Measurements from ENCODE around the gene PRELID3B. TPM values are rescaled to one million over a fixed set of nuclear protein-coding genes. Genes with fewer than 3 reads are reported as not detected.

PRELID3B gene
- total and polyA plus RNA-seq, 2 of the 13 experiments (the other 11 are each of a cell fraction or from before 2014, with no cell fraction given) = 23.3 to 42.6 TPM

DNA sequence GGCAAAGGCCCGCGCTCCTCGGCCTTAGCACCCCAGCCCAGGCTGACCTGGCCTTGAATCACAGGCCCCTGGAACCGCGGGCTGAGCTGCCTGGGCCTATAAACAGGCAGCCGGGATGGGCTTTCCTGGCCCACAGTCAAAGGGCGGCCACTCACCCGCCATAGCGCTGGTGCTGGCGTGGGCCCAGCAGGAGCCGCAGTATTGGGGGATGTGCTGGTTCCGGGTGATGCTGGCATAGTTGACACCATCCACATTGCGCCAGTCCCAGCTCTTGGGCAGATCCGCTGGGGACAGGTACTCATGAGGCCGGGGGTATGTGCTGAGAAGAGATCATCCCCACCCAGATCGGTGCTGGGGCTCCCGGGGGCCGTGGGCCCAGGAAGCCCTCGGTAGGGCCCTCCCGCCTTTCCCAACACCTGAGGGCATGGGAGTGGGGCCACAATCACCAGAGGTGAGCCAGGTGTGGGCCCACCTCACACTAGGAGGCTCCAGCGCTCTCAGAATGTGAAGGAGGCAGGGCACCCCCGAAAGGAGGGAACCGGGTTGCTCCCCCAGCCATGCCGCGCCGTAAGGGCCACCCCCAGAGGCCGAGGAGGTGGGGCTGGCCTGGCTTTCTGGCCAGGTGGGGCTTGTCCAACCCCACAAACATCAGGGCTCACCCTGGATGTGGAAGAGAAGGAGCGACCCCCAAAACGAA is 36.3 kb downstream of the PRELID3B start (continued):
- TF ChIP-seq ZSCAN22 (CRISPR knock-in tag; IDR thresholded peaks at IDR 0.05) (no peak), RNF2 (conservative IDR thresholded peaks at IDR 0.05; ENCODE audit: low read depth) (no peak), ATF7 (IDR thresholded peaks at IDR 0.05) (no peak), ATF7 (CRISPR knock-in tag; IDR thresholded peaks at IDR 0.05) (no peak), ZSCAN21 (CRISPR knock-in tag; IDR thresholded peaks at IDR 0.05; ENCODE audit: borderline replicate concordance) (peak; percentile 59; the same call in 1 of the 2 replicates), NFYB (CRISPR knock-in tag; IDR thresholded peaks at IDR 0.05) (peak; percentile 34; the same call in 1 of the 2 replicates), WIZ (CRISPR knock-in tag; IDR thresholded peaks at IDR 0.05) (no peak), REPIN1 (CRISPR knock-in tag; IDR thresholded peaks at IDR 0.05; ENCODE audit: borderline replicate concordance, low read depth) (no peak), EP300 (IDR thresholded peaks at IDR 0.05; ENCODE audit: low read depth in 2 of 2, low read length in 2 of 2) (no peak), EP300 (CRISPR knock-in tag; IDR thresholded peaks at IDR 0.05; ENCODE audit: borderline replicate concordance) (no peak), TEAD3 (CRISPR knock-in tag; optimal IDR thresholded peaks at IDR 0.05; ENCODE audit: borderline replicate concordance) (peak; percentile 35), ZNF354B (CRISPR knock-in tag; IDR thresholded peaks at IDR 0.05) (0 out of 2 replicates have a peak, but pooled peaks have one; percentile 32), ARID2 (CRISPR knock-in tag; IDR thresholded peaks at IDR 0.05; ENCODE audit: borderline replicate concordance) (no peak), SIX4 (CRISPR knock-in tag; IDR thresholded peaks at IDR 0.05) (no peak)
- TF ChIP-seq, protein P1, sequence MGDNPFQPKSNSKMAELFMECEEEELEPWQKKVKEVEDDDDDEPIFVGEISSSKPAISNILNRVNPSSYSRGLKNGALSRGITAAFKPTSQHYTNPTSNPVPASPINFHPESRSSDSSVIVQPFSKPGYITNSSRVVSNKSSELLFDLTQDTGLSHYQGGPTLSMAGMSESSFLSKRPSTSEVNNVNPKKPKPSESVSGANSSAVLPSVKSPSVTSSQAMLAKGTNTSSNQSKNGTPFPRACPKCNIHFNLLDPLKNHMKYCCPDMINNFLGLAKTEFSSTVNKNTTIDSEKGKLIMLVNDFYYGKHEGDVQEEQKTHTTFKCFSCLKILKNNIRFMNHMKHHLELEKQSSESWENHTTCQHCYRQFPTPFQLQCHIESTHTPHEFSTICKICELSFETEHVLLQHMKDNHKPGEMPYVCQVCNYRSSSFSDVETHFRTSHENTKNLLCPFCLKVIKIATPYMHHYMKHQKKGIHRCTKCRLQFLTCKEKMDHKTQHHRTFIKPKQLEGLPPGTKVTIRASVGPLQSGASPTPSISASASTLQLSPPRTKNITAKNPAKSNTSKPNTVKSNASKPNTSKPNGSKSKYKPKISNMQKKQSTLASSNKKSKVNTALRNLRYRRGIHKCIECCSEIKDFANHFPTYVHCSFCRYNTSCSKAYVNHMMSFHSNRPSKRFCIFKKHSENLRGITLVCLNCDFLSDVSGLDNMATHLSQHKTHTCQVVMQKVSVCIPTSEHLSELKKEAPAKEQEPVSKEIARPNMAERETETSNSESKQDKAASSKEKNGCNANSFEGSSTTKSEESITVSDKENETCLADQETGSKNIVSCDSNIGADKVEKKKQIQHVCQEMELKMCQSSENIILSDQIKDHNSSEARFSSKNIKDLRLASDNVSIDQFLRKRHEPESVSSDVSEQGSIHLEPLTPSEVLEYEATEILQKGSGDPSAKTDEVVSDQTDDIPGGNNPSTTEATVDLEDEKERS (CRISPR knock-in tag; IDR thresholded peaks at IDR 0.05) = no peak
- TF ChIP-seq, protein P2, sequence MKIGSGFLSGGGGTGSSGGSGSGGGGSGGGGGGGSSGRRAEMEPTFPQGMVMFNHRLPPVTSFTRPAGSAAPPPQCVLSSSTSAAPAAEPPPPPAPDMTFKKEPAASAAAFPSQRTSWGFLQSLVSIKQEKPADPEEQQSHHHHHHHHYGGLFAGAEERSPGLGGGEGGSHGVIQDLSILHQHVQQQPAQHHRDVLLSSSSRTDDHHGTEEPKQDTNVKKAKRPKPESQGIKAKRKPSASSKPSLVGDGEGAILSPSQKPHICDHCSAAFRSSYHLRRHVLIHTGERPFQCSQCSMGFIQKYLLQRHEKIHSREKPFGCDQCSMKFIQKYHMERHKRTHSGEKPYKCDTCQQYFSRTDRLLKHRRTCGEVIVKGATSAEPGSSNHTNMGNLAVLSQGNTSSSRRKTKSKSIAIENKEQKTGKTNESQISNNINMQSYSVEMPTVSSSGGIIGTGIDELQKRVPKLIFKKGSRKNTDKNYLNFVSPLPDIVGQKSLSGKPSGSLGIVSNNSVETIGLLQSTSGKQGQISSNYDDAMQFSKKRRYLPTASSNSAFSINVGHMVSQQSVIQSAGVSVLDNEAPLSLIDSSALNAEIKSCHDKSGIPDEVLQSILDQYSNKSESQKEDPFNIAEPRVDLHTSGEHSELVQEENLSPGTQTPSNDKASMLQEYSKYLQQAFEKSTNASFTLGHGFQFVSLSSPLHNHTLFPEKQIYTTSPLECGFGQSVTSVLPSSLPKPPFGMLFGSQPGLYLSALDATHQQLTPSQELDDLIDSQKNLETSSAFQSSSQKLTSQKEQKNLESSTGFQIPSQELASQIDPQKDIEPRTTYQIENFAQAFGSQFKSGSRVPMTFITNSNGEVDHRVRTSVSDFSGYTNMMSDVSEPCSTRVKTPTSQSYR (CRISPR knock-in tag; IDR thresholded peaks at IDR 0.05; ENCODE audit: borderline replicate concordance) = no peak
- TF ChIP-seq, protein P3, sequence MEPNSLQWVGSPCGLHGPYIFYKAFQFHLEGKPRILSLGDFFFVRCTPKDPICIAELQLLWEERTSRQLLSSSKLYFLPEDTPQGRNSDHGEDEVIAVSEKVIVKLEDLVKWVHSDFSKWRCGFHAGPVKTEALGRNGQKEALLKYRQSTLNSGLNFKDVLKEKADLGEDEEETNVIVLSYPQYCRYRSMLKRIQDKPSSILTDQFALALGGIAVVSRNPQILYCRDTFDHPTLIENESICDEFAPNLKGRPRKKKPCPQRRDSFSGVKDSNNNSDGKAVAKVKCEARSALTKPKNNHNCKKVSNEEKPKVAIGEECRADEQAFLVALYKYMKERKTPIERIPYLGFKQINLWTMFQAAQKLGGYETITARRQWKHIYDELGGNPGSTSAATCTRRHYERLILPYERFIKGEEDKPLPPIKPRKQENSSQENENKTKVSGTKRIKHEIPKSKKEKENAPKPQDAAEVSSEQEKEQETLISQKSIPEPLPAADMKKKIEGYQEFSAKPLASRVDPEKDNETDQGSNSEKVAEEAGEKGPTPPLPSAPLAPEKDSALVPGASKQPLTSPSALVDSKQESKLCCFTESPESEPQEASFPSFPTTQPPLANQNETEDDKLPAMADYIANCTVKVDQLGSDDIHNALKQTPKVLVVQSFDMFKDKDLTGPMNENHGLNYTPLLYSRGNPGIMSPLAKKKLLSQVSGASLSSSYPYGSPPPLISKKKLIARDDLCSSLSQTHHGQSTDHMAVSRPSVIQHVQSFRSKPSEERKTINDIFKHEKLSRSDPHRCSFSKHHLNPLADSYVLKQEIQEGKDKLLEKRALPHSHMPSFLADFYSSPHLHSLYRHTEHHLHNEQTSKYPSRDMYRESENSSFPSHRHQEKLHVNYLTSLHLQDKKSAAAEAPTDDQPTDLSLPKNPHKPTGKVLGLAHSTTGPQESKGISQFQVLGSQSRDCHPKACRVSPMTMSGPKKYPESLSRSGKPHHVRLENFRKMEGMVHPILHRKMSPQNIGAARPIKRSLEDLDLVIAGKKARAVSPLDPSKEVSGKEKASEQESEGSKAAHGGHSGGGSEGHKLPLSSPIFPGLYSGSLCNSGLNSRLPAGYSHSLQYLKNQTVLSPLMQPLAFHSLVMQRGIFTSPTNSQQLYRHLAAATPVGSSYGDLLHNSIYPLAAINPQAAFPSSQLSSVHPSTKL (CRISPR knock-in tag; IDR thresholded peaks at IDR 0.05) = peak; percentile 43; the same call in 1 of the 2 replicates
- TF ChIP-seq, protein P4, sequence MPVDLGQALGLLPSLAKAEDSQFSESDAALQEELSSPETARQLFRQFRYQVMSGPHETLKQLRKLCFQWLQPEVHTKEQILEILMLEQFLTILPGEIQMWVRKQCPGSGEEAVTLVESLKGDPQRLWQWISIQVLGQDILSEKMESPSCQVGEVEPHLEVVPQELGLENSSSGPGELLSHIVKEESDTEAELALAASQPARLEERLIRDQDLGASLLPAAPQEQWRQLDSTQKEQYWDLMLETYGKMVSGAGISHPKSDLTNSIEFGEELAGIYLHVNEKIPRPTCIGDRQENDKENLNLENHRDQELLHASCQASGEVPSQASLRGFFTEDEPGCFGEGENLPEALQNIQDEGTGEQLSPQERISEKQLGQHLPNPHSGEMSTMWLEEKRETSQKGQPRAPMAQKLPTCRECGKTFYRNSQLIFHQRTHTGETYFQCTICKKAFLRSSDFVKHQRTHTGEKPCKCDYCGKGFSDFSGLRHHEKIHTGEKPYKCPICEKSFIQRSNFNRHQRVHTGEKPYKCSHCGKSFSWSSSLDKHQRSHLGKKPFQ (CRISPR knock-in tag; IDR thresholded peaks at IDR 0.05; ENCODE audit: insufficient replicate concordance) = no peak

All from HepG2 (cell line).